HAP-1 (cell line): ENCODE results near the gene MSX2.

ENCODE experiments used
- DNase-seq, 2 experiments: peaks; one replicate each; pipeline ENCODE4 v3.0.0-alpha.2; 2016 to 2020; ENCODE audit warnings: low spot score in 2 of 2
- H3K27me3 ChIP-seq: fragments of 250-450 bp; sonication (Bioruptor Pico); 2 replicates; pipeline ENCODE4 v1.5.1; 2020; ENCODE audit warnings: low read depth, mild to moderate bottlenecking, moderate library complexity
- H3K36me3 ChIP-seq: fragments of 250-450 bp; sonication (Bioruptor Pico); replicated peaks from 2 replicates; pipeline ENCODE4 v1.5.1; 2020; ENCODE audit warnings: mild to moderate bottlenecking
- H3K4me1 ChIP-seq: fragments of 250-450 bp; sonication (Bioruptor Pico); 2 replicates; pipeline ENCODE4 v1.5.1; 2020; ENCODE audit warnings: mild to moderate bottlenecking
- H3K4me3 ChIP-seq: fragments of 250-450 bp; sonication (Bioruptor Pico); 2 replicates; pipeline ENCODE4 v1.5.1; 2020; ENCODE audit warnings: mild to moderate bottlenecking, moderate library complexity
- H3K9me3 ChIP-seq: fragments of 250-450 bp; sonication (Bioruptor Pico); 2 replicates; pipeline ENCODE4 v1.5.1; 2020; ENCODE audit warnings: mild to moderate bottlenecking, moderate library complexity
- in situ Hi-C: fragments of 300-500 bp; cut with MboI; formaldehyde crosslinking; loops from 3 replicates; pipeline ENCODE4 v1.14.3; 2020; ENCODE audit warnings: low sequenced_read_pairs, inconsistent platforms, mixed read lengths

The MSX2 gene

DNA sequence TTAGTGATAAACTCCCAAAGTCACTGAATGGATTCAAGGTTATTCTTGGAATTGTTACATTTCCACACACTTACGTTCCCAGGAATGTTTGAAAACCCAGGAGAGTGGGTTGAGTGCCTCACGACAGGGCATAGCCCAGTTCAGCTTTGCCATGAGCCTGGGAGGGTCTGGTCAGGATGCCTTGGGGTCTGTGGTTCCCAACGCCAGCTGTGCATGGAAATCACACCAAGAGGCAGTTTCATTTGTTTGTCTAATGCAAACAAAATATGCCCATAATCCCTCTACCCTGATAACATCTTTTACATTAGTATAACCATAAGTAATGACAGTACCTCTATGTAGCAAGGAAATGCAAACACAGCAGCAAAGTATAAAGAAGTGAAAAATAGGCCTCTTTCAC is 25.3 kb upstream of the MSX2 start:
- Histone ChIP-seq H3K4me1 (no peaks in the 10 kb centered on the region), H3K36me3 (no peaks in the 10 kb centered on the region), H3K9me3 (no peaks in the 10 kb centered on the region), H3K27me3 (no peaks in the 10 kb centered on the region), H3K4me3 (no peak overlapping the region)
- in situ Hi-C loops = no loop called here
- no peak for DNase-seq

DNA sequence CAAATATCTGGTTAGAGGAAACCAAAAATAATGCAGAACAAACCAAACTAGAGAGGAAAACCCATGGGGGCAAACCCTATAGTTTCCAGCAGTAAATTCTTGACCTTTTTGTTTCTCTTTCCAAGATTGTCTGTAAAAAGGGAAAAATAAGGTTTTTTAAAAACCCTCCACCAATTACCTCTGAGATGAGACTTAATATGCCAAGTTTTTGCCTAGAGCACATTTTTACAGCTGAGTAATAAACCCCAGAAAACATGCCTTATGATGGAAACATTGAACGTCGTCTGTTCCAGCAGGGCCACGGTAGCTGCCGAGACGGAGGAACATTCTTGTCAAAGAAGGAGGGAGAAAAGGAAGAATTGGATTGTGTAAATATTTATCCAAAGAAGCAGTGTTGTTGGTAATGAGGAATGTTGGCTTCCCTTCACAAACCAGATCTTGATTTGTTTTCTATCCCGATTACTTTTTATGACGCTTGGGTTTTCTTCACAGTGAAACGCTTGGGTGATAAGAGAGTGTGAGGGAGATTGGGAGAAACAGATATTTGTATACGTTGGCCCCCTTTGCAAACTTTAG is 17.3 kb upstream of the MSX2 start:
- no peaks in the 10 kb centered on the region for H3K27me3 ChIP-seq
- in situ Hi-C loops = no loop called here
- no peak for DNase-seq

DNA sequence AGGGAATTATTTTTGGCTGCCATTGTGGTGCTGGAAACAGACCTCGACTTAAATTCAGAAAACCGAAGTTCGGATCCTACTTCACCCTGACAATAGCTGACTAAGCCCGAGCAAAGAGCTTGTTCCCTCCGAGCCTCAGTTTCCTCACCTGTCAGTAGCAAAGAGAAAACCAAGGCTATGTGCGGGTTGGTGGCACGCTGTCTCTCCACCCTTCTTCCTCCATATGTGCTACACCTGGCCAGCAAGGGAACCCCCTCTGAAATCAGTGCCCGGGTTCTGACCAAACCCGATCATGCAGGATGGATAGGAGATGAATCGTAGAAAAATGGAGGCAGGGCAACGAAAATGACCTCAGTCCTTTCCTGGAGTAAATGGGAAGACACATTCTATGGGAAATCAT is 16.7 kb upstream of the MSX2 start:
- no peaks in the 10 kb centered on the region for H3K9me3 ChIP-seq
- H3K4me3 ChIP-seq = no peak overlapping the region
- in situ Hi-C loops = no loop called here
- H3K4me1 ChIP-seq = no peaks in the 10 kb centered on the region
- H3K27me3 ChIP-seq = no peaks in the 10 kb centered on the region
- no peak for DNase-seq
- no peaks in the 10 kb centered on the region for H3K36me3 ChIP-seq

More for the DNA sequence above, 17.3 kb upstream of the MSX2 start:
- Histone ChIP-seq H3K9me3 (no peaks in the 10 kb centered on the region), H3K36me3 (no peaks in the 10 kb centered on the region), H3K4me3 (no peak overlapping the region), H3K4me1 (no peaks in the 10 kb centered on the region)

DNA sequence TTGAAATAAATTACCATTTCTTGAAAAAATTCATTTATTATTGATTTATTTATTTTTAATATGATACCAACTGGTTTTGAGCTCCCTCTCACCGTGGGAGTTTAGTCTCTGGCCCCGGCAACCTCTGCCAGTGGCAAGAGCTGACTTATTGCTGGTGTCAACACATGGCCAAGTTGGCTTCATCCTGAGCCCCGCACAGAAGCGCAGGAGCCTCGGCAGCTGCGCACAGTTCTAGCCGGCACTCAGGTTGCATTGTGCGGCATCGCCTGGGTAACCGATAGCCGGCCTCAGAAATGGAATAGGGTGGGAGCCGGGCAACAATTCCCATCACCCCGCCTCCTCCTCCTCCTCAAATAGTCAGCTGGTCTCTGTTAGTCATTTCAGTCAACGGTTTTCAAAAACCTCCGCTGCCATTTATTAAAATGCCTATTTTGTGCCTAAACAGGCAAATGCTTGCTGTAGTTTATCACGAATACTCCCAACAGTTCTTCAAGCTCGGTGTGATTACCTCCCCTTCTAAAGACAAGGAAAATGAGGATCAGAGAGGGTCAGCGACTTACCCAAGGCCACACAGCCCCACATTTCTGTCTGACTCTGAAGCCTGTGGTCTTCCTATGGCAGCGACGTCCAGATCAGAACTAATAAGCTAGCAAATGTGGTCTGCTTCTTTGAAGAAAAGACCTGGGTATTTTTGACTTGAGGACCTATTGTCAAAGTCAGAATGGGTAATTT is 15.7 kb upstream of the MSX2 start:
- DNase-seq = no peak
- no peaks in the 10 kb centered on the region for H3K27me3 ChIP-seq
- no peaks in the 10 kb centered on the region for H3K36me3 ChIP-seq
- H3K4me1 ChIP-seq = no peaks in the 10 kb centered on the region
- H3K4me3 ChIP-seq = no peak overlapping the region
- H3K9me3 ChIP-seq = no peaks in the 10 kb centered on the region
- in situ Hi-C loops = no loop called here

DNA sequence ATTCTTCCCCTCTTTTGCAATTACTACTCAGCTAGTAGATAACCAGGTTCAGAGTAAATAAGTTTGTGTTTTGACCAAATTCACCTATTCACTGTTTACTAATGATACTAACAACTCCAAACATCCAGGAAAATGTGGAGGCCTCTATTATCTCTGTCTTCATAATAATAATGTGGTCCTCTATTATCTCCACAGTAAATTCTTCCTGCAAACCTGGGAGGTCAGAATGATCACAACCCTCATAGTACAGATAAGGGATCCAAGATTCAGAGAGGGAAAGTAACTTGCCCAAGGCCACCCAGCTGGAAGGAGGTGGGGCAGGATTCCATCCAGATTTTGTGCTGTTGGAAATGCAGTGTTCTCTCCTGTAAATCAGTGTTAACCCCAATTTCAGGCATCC is 9.6 kb upstream of the MSX2 start:
- H3K36me3 ChIP-seq = no peaks in the 10 kb centered on the region
- no peaks in the 10 kb centered on the region for H3K9me3 ChIP-seq
- no peaks in the 10 kb centered on the region for H3K4me1 ChIP-seq
- in situ Hi-C loops = no loop called here
- H3K4me3 ChIP-seq = no peak overlapping the region
- no peaks in the 10 kb centered on the region for H3K27me3 ChIP-seq
- no peak for DNase-seq

DNA sequence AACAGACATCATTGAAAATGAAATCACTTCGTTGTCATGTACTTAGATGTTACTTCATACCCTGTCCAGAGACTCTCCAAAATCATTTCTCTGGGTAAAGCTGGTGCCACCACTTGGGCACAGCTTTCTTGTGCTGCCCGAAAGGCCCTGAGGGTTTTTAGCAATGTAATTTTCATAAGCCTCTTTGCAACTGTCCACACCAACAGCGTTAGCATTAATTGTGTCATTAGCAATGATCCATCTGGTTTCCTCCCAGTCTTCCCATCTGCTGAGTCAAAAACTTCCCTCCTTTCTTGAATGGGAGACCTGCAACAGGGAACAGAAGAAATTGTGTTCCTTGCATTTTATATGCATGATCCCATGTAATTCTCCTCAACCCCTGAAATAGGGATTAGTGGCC is 8.6 kb upstream of the MSX2 start:
- H3K4me3 ChIP-seq = no peak overlapping the region
- in situ Hi-C loops = no loop called here
- H3K36me3 ChIP-seq = no peaks in the 10 kb centered on the region
- no peak for DNase-seq
- peaks cover 5% of the 10 kb centered on the region for H3K4me1 ChIP-seq
- H3K27me3 ChIP-seq = no peaks in the 10 kb centered on the region
- no peaks in the 10 kb centered on the region for H3K9me3 ChIP-seq

DNA sequence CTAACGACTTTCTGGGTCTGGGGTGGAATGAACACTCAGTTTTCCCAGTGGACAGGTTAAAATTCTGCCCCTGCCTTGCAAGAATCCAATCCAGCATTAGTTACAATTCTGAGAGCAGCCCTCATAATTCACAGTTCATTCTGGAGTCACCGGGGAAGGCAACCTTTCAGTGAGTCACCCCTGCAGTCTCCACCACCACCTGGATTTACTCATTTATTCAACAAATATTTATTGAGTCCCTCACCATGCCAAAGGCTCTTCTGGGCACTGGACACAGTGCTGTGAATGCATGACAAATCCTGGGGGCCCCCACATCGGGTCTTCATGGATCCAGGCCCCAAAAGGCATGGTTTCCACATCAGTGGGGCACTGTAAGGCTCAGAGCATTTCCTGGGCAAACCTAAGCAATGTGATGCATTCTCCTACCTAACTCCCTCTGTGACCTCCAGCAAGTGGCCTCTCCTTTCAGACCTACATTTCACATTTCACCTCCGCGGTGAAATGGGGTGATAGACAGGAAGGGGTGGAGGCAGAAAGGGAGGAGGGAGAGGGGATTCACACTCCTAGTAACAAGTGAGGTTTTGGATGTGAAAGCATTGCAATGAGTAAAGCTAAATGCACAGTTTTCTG is 6.4 kb upstream of the MSX2 start:
- DNase-seq = no peak
- no peaks in the 10 kb centered on the region for H3K9me3 ChIP-seq
- peaks cover 10% of the 10 kb centered on the region for H3K4me1 ChIP-seq
- in situ Hi-C loops = no loop called here
- H3K4me3 ChIP-seq = no peak overlapping the region
- H3K27me3 ChIP-seq = no peaks in the 10 kb centered on the region
- H3K36me3 ChIP-seq = no peaks in the 10 kb centered on the region

DNA sequence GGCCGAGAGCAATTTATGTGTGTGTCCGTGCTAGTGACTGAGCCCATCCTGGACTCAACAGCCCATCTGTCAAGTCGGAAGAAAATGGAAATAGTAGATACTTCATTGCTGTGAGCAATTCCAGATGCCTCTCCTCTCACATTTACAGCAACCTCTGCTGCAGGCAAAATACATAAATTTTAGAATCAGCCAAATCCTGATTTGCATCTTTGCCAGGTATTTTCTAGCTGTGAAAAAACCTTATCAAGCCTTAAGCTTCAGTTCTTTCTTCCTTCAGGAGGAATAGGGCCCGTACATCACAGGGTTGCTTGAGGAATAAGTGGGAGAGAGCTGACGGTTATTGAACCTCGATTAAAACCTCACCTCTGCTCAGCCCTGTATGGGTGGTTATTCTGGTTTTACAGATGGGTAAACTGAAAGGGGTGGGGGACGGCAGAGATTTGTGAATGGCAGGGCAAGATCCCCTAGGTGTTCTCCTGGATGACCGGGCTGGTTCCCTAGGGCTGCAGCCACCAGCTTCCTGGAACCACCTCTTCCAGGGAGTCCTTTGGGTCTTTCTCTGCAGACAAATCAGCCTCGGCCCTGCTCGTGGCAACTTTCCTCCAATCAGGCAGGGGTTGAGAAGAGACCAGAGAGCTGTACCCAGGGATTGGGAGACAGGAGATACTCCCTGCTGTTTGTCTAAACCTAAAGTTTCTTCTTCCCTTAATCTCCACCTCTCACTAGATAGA is 5.3 kb upstream of the MSX2 start:
- no peaks in the 10 kb centered on the region for H3K9me3 ChIP-seq
- H3K4me1 ChIP-seq = peaks cover 13% of the 10 kb centered on the region
- in situ Hi-C loops = no loop called here
- no peak overlapping the region for H3K4me3 ChIP-seq
- no peaks in the 10 kb centered on the region for H3K36me3 ChIP-seq
- no peaks in the 10 kb centered on the region for H3K27me3 ChIP-seq
- DNase-seq = no peak

DNA sequence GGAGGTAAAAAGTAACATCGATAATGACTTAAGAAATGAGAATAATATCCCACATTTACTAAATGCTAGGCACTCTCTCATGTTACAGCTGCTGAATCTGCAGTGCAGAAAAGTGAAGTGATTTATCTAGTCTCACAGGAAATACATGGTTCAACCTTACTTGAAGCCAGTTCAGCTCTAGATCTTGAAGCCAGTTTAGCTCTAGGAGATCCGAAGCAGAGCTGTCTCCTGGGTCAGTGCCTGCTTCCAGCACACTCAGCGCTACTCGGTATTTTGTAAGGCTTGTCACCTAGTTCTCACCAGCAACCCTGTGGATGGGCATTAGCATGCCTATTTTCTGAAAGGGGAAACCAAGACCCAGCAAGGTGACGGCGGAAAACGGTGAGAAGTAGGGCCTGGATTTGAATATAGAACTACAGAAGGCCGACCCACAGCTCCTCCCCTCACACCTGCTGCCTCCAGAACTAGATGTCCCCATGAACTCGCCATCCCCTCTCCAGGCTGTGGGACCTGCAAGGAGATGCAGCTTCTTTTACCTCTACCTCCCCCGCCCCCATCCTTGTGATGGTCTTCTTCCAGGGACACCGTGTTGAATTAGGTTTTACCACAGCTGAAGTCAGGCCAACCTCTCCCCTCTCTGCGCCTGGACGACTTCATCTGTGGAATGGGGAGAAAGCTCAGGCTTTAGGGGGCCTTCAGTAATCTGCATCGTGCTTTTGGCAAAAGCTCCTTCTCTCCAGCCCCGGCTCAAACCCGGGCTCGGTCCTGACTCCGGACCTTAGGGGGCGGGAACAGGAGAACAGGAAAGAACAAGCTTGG is 4.4 kb upstream of the MSX2 start:
- Histone ChIP-seq H3K36me3 (no peaks in the 10 kb centered on the region), H3K4me3 (no peak overlapping the region), H3K27me3 (no peaks in the 10 kb centered on the region), H3K4me1 (peaks cover 13% of the 10 kb centered on the region), H3K9me3 (no peaks in the 10 kb centered on the region)
- DNase-seq = no peak
- in situ Hi-C loops = loop anchor here (10.0 kb wide), 1 partner anchor 135 kb away; no protein-coding TSS in a partner anchor

DNA sequence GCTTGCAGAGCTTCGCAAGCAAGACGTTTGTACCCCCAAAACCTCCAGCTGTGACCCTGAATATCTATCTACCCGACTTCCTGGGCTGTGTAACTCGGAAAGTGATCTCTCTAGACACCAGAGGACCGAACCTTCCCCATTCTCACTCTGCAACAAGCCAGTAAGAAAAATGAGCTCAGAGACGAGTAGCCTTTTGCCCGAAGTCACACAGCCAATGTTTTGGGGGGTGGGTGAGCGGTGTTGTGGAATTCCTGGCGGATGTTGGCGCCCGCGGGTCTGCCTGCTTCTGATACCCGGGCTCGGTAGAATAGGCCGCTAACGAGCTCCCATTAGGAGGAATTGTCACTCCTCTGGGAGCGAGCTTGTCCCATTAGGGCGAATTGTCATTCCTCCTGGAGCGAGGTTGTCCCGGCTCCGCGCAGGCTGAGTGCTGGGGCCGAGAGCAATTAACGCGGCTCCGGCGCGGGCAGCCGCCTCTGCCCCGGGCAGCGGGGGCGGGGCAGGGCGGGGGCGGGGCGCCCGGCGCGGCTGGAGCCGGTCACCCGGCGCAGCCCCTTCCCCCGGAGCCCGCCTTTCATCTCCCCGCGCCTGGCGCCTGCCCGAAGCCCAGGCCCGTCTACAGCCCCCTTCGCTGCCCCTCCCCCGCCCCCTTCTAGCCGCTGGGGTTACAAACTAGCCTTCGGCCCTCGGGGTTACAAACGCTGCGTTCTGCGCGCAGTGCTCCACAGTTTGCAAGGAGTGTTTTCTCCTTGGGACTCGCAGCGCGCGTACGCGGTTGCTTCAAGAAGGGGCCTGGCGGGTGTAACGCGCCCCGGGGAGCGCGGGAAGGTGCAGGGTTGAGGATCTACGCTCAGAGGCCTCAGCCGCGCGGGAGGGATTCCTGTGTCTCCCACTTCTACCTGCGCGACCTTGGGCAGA is 3.5 kb upstream of the MSX2 start:
- DNase-seq = peak; percentile 36 to 71
- in situ Hi-C loops = loop anchor here (10.0 kb wide), 1 partner anchor 136 kb away; no protein-coding TSS in a partner anchor
- no peaks in the 10 kb centered on the region for H3K9me3 ChIP-seq
- no peaks in the 10 kb centered on the region for H3K36me3 ChIP-seq
- peaks cover 14% of the 10 kb centered on the region for H3K4me1 ChIP-seq
- peak overlapping the region; percentile 20 for H3K4me3 ChIP-seq
- H3K27me3 ChIP-seq = no peaks in the 10 kb centered on the region

DNA sequence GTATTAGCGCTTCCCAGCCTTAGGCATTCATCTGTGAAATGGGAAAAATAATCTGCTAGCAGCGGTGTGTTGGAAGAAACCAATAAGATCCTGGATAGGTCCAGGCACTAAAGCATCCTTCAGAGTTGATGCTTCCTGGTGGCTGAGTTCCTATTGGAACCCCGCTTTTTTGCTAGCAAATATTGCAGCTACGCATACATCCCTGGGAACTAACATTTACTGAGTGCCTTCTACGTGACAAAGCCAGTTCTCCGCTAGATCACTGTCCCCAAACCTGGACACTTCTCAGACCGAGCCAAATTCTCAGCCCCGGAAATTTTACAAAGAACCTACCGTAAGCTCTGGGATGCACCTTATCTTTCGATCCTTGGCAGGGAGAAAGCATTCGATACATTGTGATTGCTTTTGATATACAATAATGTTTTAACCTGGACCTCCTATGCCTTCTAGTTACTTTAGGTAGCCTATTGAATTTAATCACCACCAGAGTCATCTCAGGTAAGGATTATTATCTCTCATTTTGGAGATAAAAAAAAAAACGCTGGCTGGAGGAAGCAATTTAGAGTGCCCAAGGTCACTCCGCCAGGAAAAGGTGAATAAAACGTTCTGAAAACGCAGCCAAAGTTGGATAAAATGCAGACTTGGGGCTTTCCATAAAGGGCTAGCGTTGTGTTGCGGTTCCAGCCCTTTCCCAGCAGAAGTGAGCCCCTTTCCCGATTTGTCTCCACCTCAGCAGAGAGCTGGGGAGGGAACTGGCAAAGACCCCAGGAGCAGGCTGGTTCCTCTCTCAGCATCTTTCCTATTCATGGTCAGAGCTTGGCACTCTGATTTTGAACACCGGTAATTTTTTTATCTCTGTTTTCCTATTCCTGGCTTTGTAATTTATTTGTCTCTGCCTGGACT is 2.6 kb upstream of the MSX2 start:
- H3K27me3 ChIP-seq = no peaks in the 10 kb centered on the region
- in situ Hi-C loops = loop anchor here (10.0 kb wide), 1 partner anchor 137 kb away; no protein-coding TSS in a partner anchor
- DNase-seq = no peak

DNA sequence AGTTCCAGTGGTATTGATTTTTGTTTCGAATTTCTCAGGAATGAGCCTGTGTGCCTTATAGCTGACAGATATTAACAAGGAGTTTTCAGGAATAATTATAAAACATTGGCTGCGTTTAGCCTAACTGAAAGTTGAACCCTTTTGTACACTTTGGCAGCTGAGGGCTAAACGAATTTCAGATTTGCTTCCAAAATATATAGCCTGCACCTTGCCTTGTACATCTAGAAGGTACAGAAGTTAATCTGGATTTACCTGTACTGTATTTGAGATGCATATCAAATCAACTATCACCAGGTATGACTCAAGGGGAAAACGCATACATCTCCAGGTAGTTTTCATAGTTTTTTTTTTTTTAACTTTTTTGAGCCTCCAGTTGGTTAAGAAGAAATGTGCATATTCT is 1.9 kb upstream of the MSX2 start:
- DNase-seq = no peak
- Histone ChIP-seq H3K4me3 (no peak overlapping the region), H3K4me1 (peaks cover 26% of the 10 kb centered on the region), H3K27me3 (no peaks in the 10 kb centered on the region), H3K9me3 (no peaks in the 10 kb centered on the region), H3K36me3 (no peaks in the 10 kb centered on the region)
- in situ Hi-C loops = loop anchor here (10.0 kb wide), 1 partner anchor 138 kb away; no protein-coding TSS in a partner anchor

More for the DNA sequence above, 2.6 kb upstream of the MSX2 start:
- Histone ChIP-seq H3K4me3 (peak overlapping the region; percentile 15), H3K36me3 (no peaks in the 10 kb centered on the region), H3K9me3 (no peaks in the 10 kb centered on the region), H3K4me1 (peaks cover 20% of the 10 kb centered on the region)
